Measurements from ENCODE around the gene UGT1A5.

UGT1A5 gene

GRCh38 chr2:233816771-233817170, 104.1 kb downstream of the UGT1A5 start:
- Histone ChIP-seq H3K4me1 (ENCODE audit: control insufficient read depth, insufficient read depth, low read length) (no peaks in the 10 kb centered on the region), H3K27me3 (ENCODE audit: control insufficient read depth, insufficient read depth, low read length, poor library complexity, severe bottlenecking) (no peaks in the 10 kb centered on the region), H3K4me3 (ENCODE audit: insufficient read depth, low read depth, low read length) (no peak overlapping the region), H3K9me3 (ENCODE audit: control insufficient read depth, low read length) (no peaks in the 10 kb centered on the region), H3K36me3 (ENCODE audit: control insufficient read depth, insufficient read depth, low read length) (no peaks in the 10 kb centered on the region), H3K27ac (ENCODE audit: insufficient read depth, low read depth, low read length, poor library complexity, severe bottlenecking) (no peak overlapping the region)
- WGBS, 2 experiments, result 97 to 98% methylated on average over 4 of the region's 4 CpGs

GRCh38 chr2:233817361-233817911, 104.7 kb downstream of the UGT1A5 start:
- 94% methylated on average over 3 of the region's 3 CpGs for WGBS, 2 experiments
- no peaks in the 10 kb centered on the region for H3K27me3 ChIP-seq (ENCODE audit: control insufficient read depth, insufficient read depth, low read length, poor library complexity, severe bottlenecking)

GRCh38 chr2:233817995-233818638, 105.4 kb downstream of the UGT1A5 start:
- Histone ChIP-seq H3K27ac (ENCODE audit: insufficient read depth, low read depth, low read length, poor library complexity, severe bottlenecking) (no peak overlapping the region), H3K4me3 (ENCODE audit: insufficient read depth, low read depth, low read length) (no peak overlapping the region), H3K27me3 (ENCODE audit: control insufficient read depth, insufficient read depth, low read length, poor library complexity, severe bottlenecking) (no peaks in the 10 kb centered on the region), H3K9me3 (ENCODE audit: control insufficient read depth, low read length) (no peaks in the 10 kb centered on the region), H3K4me1 (ENCODE audit: control insufficient read depth, insufficient read depth, low read length) (no peaks in the 10 kb centered on the region), H3K36me3 (ENCODE audit: control insufficient read depth, insufficient read depth, low read length) (no peaks in the 10 kb centered on the region)
- 94 to 96% methylated on average over 11 of the region's 11 CpGs for WGBS, 2 experiments

More at GRCh38 chr2:233817361-233817911, 104.7 kb downstream of the UGT1A5 start:
- Histone ChIP-seq H3K9me3 (ENCODE audit: control insufficient read depth, low read length) (no peaks in the 10 kb centered on the region), H3K4me3 (ENCODE audit: insufficient read depth, low read depth, low read length) (no peak overlapping the region), H3K36me3 (ENCODE audit: control insufficient read depth, insufficient read depth, low read length) (no peaks in the 10 kb centered on the region), H3K4me1 (ENCODE audit: control insufficient read depth, insufficient read depth, low read length) (no peaks in the 10 kb centered on the region), H3K27ac (ENCODE audit: insufficient read depth, low read depth, low read length, poor library complexity, severe bottlenecking) (no peak overlapping the region)

DNA sequence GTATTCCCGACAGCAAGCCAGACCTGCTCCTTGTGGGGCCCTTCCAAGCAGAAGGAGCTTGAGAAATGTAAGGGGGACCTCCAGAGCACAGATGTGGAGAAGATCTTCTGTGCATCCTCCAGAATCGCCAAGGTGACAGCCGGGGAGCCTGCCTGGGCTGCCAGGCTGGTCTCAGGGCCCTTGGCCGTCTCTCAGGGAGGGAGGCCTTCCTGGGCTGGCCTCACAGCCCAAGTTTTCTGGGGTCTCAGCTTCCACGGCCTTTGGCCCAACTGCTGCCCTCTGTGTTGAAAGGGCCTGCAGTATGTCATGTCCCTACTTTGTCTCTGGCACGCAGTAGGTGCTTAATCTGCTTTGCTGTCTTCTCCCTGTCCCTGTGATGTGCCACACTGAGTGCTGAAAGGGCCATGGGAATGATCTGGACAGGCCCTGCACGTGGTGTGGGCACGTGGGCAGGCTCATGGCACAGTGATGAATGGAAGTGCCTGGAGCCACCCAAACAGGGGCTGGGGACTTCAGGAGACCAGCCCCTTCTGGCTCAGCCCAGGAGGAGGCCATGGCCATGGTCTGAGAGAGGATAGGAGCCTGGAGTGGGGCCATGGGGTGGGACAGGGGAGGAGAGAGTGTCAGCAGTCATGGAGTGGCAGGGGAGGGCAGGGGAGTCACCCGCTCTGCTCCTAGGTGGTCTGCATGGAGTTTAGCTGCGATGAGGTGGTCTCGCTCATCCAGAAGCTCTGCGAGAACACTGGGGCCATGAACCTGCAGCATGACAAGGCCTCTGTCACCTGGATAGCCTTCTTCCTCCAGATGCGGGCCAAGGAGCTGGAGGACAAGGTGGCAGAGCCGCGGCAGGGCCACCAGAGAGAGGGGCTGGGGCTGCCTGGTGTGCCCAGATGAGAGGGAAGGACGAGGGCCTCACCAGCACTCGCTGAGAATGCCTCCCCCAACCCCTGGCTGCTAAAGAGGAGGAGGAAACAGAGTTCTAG, 106.2 kb downstream of the UGT1A5 start:
- 81 to 83% methylated on average over 17 of the region's 17 CpGs for WGBS, 2 experiments
- H3K27ac ChIP-seq (ENCODE audit: insufficient read depth, low read depth, low read length, poor library complexity, severe bottlenecking), result no peak overlapping the region

DNA sequence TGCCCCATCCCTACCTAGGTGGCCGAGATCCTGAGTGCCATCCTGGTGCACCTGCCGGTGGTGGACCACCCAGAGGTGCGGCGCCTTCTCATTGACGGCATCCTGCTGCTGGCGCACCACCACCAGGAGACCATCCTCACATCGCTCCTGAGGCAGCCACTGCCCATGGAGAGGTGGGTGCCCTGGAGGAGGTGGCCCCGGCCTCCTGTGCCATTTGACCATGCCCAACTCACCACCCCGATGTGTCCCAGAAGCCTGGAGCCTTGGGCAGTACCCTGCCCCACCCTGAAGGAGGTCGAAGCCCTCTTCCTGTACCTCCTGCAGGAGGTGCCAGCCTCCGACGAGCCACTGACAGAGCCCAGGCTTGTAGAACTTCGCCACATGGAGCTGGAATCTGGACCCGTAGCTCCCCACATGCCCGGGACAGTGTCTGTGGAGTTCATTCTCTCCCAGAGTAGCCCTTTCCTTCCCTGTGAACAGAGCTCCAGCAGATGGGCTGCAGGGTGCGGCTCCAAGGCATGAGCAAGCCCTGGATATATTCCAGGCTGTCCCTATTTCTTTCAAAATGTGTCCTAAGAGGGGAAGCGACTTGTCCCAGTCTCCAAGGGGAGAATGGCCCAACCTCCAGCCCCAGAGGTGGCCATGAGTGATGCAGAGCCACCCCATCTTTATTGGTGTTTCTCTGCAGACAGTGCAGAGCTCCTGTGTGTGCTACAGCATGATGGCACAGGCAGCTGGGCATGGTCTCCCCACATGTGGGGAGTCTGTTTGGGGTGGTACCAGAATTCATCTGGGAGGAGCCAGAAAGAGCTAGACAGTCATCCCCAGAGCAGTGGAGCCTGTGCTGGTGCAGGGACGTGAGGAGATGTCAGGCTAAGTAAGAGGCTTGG, 107.4 kb downstream of the UGT1A5 start:
- WGBS, 2 experiments, result 91 to 93% methylated on average over 18 of the region's 18 CpGs
- H3K27me3 ChIP-seq (ENCODE audit: control insufficient read depth, insufficient read depth, low read length, poor library complexity, severe bottlenecking), result no peaks in the 10 kb centered on the region
- no peaks in the 10 kb centered on the region for H3K4me1 ChIP-seq (ENCODE audit: control insufficient read depth, insufficient read depth, low read length)
- no peaks in the 10 kb centered on the region for H3K9me3 ChIP-seq (ENCODE audit: control insufficient read depth, low read length)
- no peak overlapping the region for H3K4me3 ChIP-seq (ENCODE audit: insufficient read depth, low read depth, low read length)
- no peak overlapping the region for H3K27ac ChIP-seq (ENCODE audit: insufficient read depth, low read depth, low read length, poor library complexity, severe bottlenecking)
- no peaks in the 10 kb centered on the region for H3K36me3 ChIP-seq (ENCODE audit: control insufficient read depth, insufficient read depth, low read length)

More for the DNA sequence above, 106.2 kb downstream of the UGT1A5 start:
- Histone ChIP-seq H3K4me1 (ENCODE audit: control insufficient read depth, insufficient read depth, low read length) (no peaks in the 10 kb centered on the region), H3K27me3 (ENCODE audit: control insufficient read depth, insufficient read depth, low read length, poor library complexity, severe bottlenecking) (no peaks in the 10 kb centered on the region), H3K4me3 (ENCODE audit: insufficient read depth, low read depth, low read length) (no peak overlapping the region), H3K9me3 (ENCODE audit: control insufficient read depth, low read length) (no peaks in the 10 kb centered on the region), H3K36me3 (ENCODE audit: control insufficient read depth, insufficient read depth, low read length) (no peaks in the 10 kb centered on the region)

- no peaks in the 10 kb centered on the region for H3K4me1 ChIP-seq (ENCODE audit: control insufficient read depth, insufficient read depth, low read length)
- WGBS, 2 experiments, result 87 to 88% methylated on average over 6 of the region's 6 CpGs
- no peak overlapping the region for H3K27ac ChIP-seq (ENCODE audit: insufficient read depth, low read depth, low read length, poor library complexity, severe bottlenecking)
- H3K4me3 ChIP-seq (ENCODE audit: insufficient read depth, low read depth, low read length), result no peak overlapping the region
- H3K36me3 ChIP-seq (ENCODE audit: control insufficient read depth, insufficient read depth, low read length), result no peaks in the 10 kb centered on the region
- no peaks in the 10 kb centered on the region for H3K27me3 ChIP-seq (ENCODE audit: control insufficient read depth, insufficient read depth, low read length, poor library complexity, severe bottlenecking)
- H3K9me3 ChIP-seq (ENCODE audit: control insufficient read depth, low read length), result no peaks in the 10 kb centered on the region
Measured at GRCh38 chr2:233820774-233821105, 108.0 kb downstream of the UGT1A5 start.

GRCh38 chr2:233821196-233821595, 108.5 kb downstream of the UGT1A5 start:
- no peaks in the 10 kb centered on the region for H3K4me1 ChIP-seq (ENCODE audit: control insufficient read depth, insufficient read depth, low read length)

GRCh38 chr2:233821709-233822100, 109.0 kb downstream of the UGT1A5 start:
- Histone ChIP-seq H3K27ac (ENCODE audit: insufficient read depth, low read depth, low read length, poor library complexity, severe bottlenecking) (no peak overlapping the region), H3K27me3 (ENCODE audit: control insufficient read depth, insufficient read depth, low read length, poor library complexity, severe bottlenecking) (no peaks in the 10 kb centered on the region), H3K9me3 (ENCODE audit: control insufficient read depth, low read length) (no peaks in the 10 kb centered on the region), H3K36me3 (ENCODE audit: control insufficient read depth, insufficient read depth, low read length) (no peaks in the 10 kb centered on the region), H3K4me3 (ENCODE audit: insufficient read depth, low read depth, low read length) (no peak overlapping the region), H3K4me1 (ENCODE audit: control insufficient read depth, insufficient read depth, low read length) (no peaks in the 10 kb centered on the region)
- 96 to 98% methylated on average over 8 of the region's 8 CpGs for WGBS, 2 experiments

More at GRCh38 chr2:233821196-233821595, 108.5 kb downstream of the UGT1A5 start:
- Histone ChIP-seq H3K36me3 (ENCODE audit: control insufficient read depth, insufficient read depth, low read length) (no peaks in the 10 kb centered on the region), H3K9me3 (ENCODE audit: control insufficient read depth, low read length) (no peaks in the 10 kb centered on the region), H3K4me3 (ENCODE audit: insufficient read depth, low read depth, low read length) (no peak overlapping the region), H3K27ac (ENCODE audit: insufficient read depth, low read depth, low read length, poor library complexity, severe bottlenecking) (no peak overlapping the region), H3K27me3 (ENCODE audit: control insufficient read depth, insufficient read depth, low read length, poor library complexity, severe bottlenecking) (no peaks in the 10 kb centered on the region)
- 91 to 96% methylated on average over 3 of the region's 3 CpGs for WGBS, 2 experiments

GRCh38 chr2:233822101-233822771, 109.5 kb downstream of the UGT1A5 start:
- H3K27ac ChIP-seq (ENCODE audit: insufficient read depth, low read depth, low read length, poor library complexity, severe bottlenecking), result no peak overlapping the region
- WGBS, 2 experiments, result 94% methylated on average over 21 of the region's 21 CpGs
- H3K4me3 ChIP-seq (ENCODE audit: insufficient read depth, low read depth, low read length), result no peak overlapping the region

More at GRCh38 chr2:233822101-233822771, 109.5 kb downstream of the UGT1A5 start:
- Histone ChIP-seq H3K4me1 (ENCODE audit: control insufficient read depth, insufficient read depth, low read length) (no peaks in the 10 kb centered on the region), H3K9me3 (ENCODE audit: control insufficient read depth, low read length) (no peaks in the 10 kb centered on the region), H3K36me3 (ENCODE audit: control insufficient read depth, insufficient read depth, low read length) (no peaks in the 10 kb centered on the region), H3K27me3 (ENCODE audit: control insufficient read depth, insufficient read depth, low read length, poor library complexity, severe bottlenecking) (no peaks in the 10 kb centered on the region)
